ENCODE results near the gene FNIP1.

DNA sequence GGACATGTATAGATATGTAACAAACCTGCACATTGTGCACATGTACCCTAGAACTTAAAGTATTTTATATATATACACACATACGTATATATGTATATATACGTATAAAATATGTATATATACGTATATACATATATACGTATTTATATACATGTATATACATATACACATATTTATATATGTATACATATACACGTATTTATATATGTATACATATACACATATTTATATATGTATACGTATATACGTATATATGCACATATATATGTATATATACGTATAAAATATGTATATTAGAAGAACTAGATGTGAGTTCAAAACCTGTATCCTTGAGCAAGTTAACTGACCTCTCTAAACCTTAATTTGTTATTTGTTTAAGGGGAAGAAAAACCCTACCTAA lies 61.4 kb downstream of the FNIP1 start:
- no peak for TF ChIP-seq CTCF (IDR thresholded peaks at IDR 0.05)
- TF ChIP-seq POLR2A (IDR thresholded peaks at IDR 0.05): no peak
- no peak for TF ChIP-seq POLR2AphosphoS5 (IDR thresholded peaks at IDR 0.05)
- no peak for TF ChIP-seq EP300 (IDR thresholded peaks at IDR 0.05)
